ENCODE measurements around the gene MST1R.

Gene MST1R

DNA sequence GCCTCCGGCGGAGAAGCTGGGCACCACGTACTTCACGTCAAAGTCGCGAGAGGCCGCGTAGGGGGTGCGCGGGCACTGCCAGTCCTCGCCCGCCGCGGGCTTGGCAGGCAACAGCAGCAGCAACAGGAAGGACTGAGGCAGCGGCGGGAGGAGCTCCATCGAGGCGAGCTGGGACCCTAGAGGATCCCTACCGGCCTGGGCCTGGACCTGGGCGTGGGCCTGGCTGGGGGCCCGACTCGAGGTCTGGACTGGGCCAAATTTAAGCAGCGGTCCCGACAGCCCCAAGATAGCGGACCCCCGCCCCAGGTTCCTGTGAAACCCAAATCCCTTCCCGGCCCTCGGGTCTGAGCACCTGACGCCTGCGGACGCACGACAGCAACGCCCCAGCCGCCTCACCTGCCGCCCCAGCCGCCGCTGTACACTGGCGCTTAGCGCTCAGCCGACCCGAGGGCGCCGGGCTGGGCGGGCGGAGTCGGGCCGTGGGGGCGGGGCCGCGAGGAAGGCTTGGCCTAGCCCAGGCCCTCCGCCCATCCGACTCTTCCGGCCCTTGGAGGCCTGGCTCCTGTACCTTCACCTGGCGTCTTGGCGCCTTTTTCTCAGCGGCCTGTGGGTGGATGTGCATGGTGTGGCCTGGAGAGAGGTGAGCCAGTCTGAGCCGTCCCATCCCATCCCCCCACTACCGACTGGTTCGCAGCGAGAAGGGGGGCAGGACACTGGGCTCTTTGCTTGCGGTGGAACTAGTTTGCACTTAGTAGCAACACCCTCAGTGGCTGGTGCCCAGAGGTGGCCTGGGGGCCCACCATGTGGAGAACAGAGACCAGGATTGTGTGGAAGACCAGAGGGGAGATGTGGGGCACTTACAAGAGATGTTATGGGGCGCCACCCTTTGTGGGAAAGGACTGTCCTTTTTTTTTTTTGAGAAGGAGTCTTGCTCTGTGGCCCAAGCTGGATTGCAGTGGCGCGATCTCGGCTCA is at the start of gene MST1R:
Gene MST1R (minus strand): TSS at position 423 of the 974 bp plus-strand sequence. CDS start 264 bp downstream, at position 159.
- H3K27me3 ChIP-seq (ENCODE audit: low read depth, low read length), result no peaks in the 10 kb centered on the region
- no peaks in the 10 kb centered on the region for H3K36me3 ChIP-seq (replicated peaks; ENCODE audit: low read depth, low read length)
- H3K4me1 ChIP-seq (ENCODE audit: low read length), result peaks cover 29% of the 10 kb centered on the region
- no peaks in the 10 kb centered on the region for H3K79me2 ChIP-seq (ENCODE audit: low read length)
- H4K20me1 ChIP-seq (ENCODE audit: insufficient read depth, low read length), result no peaks in the 10 kb centered on the region
- H3K4me3 ChIP-seq (ENCODE audit: low read length), result peak within 1 kb of the TSS; percentile 64
- H3K4me2 ChIP-seq (ENCODE audit: low read length), result peak within 1 kb of the TSS; percentile 53
- peak within 1 kb of the TSS; percentile 63; the same call in 1 of the 2 replicates for H3K27ac ChIP-seq (ENCODE audit: low read length)
- TF ChIP-seq, protein P1, sequence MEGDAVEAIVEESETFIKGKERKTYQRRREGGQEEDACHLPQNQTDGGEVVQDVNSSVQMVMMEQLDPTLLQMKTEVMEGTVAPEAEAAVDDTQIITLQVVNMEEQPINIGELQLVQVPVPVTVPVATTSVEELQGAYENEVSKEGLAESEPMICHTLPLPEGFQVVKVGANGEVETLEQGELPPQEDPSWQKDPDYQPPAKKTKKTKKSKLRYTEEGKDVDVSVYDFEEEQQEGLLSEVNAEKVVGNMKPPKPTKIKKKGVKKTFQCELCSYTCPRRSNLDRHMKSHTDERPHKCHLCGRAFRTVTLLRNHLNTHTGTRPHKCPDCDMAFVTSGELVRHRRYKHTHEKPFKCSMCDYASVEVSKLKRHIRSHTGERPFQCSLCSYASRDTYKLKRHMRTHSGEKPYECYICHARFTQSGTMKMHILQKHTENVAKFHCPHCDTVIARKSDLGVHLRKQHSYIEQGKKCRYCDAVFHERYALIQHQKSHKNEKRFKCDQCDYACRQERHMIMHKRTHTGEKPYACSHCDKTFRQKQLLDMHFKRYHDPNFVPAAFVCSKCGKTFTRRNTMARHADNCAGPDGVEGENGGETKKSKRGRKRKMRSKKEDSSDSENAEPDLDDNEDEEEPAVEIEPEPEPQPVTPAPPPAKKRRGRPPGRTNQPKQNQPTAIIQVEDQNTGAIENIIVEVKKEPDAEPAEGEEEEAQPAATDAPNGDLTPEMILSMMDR (IDR thresholded peaks at IDR 0.05; ENCODE audit: low read depth, low read length), result no peak
- TF ChIP-seq EZH2phosphoT487 (IDR thresholded peaks at IDR 0.05; ENCODE audit: low read depth), result no peak
- H2AFZ ChIP-seq (ENCODE audit: low read depth, low read length), result no peak within 1 kb of the TSS
- H3K9me3 ChIP-seq (ENCODE audit: insufficient read depth, low read length), result no peaks in the 10 kb centered on the region
- H3K9ac ChIP-seq (ENCODE audit: low read length), result 0 out of 2 replicates have a peak within 1 kb of the TSS, but pooled peaks have one; percentile 20

DNA sequence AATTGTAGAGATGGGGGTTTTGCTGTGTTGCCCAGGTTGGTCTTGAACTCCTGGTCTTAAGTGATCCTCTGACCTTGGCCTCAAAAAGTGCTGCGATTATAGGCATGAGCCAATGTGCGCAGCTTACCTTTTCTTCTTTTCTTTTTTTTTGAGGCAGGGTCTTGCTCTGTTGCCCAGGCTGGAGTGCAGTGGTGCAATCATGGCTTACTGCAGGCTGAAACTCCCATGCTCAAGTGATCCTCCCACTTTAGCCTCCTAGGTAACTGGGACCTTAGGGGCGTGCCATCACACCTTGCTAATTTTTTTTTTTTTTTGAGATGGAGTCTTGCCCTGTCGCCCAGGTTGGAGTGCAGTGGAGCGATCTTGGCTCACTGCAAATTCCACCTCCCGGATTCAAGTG is 49.3 kb upstream of the MST1R start:
- H3K9ac ChIP-seq (ENCODE audit: low read length), result no peak overlapping the region
- no peaks in the 10 kb centered on the region for H3K27me3 ChIP-seq (ENCODE audit: low read depth, low read length)
- no peak overlapping the region for H3K27ac ChIP-seq (ENCODE audit: low read length)
- peaks cover 35% of the 10 kb centered on the region for H4K20me1 ChIP-seq (ENCODE audit: insufficient read depth, low read length)
- TF ChIP-seq EZH2phosphoT487 (IDR thresholded peaks at IDR 0.05; ENCODE audit: low read depth), result no peak
- TF ChIP-seq, protein P1 (IDR thresholded peaks at IDR 0.05; ENCODE audit: low read depth, low read length), result no peak
- H3K4me2 ChIP-seq (ENCODE audit: low read length), result no peak overlapping the region
- H3K4me3 ChIP-seq (ENCODE audit: low read length), result no peak overlapping the region
- no peak overlapping the region for H2AFZ ChIP-seq (ENCODE audit: low read depth, low read length)
- peaks cover 99% of the 10 kb centered on the region for H3K79me2 ChIP-seq (ENCODE audit: low read length)
- H3K9me3 ChIP-seq (ENCODE audit: insufficient read depth, low read length), result no peaks in the 10 kb centered on the region
- H3K4me1 ChIP-seq (ENCODE audit: low read length), result no peaks in the 10 kb centered on the region
- peaks cover 2% of the 10 kb centered on the region for H3K36me3 ChIP-seq (replicated peaks; ENCODE audit: low read depth, low read length)

GRCh38 chr3:49942651-49943050 is 39.0 kb upstream of the MST1R start:
- H3K9ac ChIP-seq (ENCODE audit: low read length), result no peak overlapping the region
- no peak overlapping the region for H2AFZ ChIP-seq (ENCODE audit: low read depth, low read length)
- TF ChIP-seq EZH2phosphoT487 (IDR thresholded peaks at IDR 0.05; ENCODE audit: low read depth), result no peak
- TF ChIP-seq, protein P1 (IDR thresholded peaks at IDR 0.05; ENCODE audit: low read depth, low read length), result no peak
- H3K4me3 ChIP-seq (ENCODE audit: low read length), result no peak overlapping the region
- H3K36me3 ChIP-seq (replicated peaks; ENCODE audit: low read depth, low read length), result peaks cover 14% of the 10 kb centered on the region
- H3K9me3 ChIP-seq (ENCODE audit: insufficient read depth, low read length), result no peaks in the 10 kb centered on the region
- H3K27me3 ChIP-seq (ENCODE audit: low read depth, low read length), result no peaks in the 10 kb centered on the region
- peaks cover 42% of the 10 kb centered on the region for H4K20me1 ChIP-seq (ENCODE audit: insufficient read depth, low read length)
- H3K4me2 ChIP-seq (ENCODE audit: low read length), result no peak overlapping the region; the same call in 1 of the 2 replicates
- H3K27ac ChIP-seq (ENCODE audit: low read length), result no peak overlapping the region
- H3K4me1 ChIP-seq (ENCODE audit: low read length), result peaks cover 21% of the 10 kb centered on the region
- H3K79me2 ChIP-seq (ENCODE audit: low read length), result peaks cover 76% of the 10 kb centered on the region

GRCh38 chr3:49940667-49941249 is 37.1 kb upstream of the MST1R start:
- H2AFZ ChIP-seq (ENCODE audit: low read depth, low read length), result no peak overlapping the region; the same call in 1 of the 2 replicates
- H3K27me3 ChIP-seq (ENCODE audit: low read depth, low read length), result no peaks in the 10 kb centered on the region
- H3K9ac ChIP-seq (ENCODE audit: low read length), result peak overlapping the region; percentile 87
- H3K27ac ChIP-seq (ENCODE audit: low read length), result peak overlapping the region; percentile 84
- peaks cover 57% of the 10 kb centered on the region for H3K79me2 ChIP-seq (ENCODE audit: low read length)
- peak overlapping the region; percentile 81 for H3K4me2 ChIP-seq (ENCODE audit: low read length)
- no peaks in the 10 kb centered on the region for H3K9me3 ChIP-seq (ENCODE audit: insufficient read depth, low read length)
- H3K36me3 ChIP-seq (replicated peaks; ENCODE audit: low read depth, low read length), result peaks cover 11% of the 10 kb centered on the region
- H3K4me1 ChIP-seq (ENCODE audit: low read length), result peaks cover 15% of the 10 kb centered on the region; the same call in 1 of the 2 replicates
- H4K20me1 ChIP-seq (ENCODE audit: insufficient read depth, low read length), result peaks cover 26% of the 10 kb centered on the region
- H3K4me3 ChIP-seq (ENCODE audit: low read length), result peak overlapping the region; percentile 89
- TF ChIP-seq, protein P1 (IDR thresholded peaks at IDR 0.05; ENCODE audit: low read depth, low read length), result no peak
- no peak for TF ChIP-seq EZH2phosphoT487 (IDR thresholded peaks at IDR 0.05; ENCODE audit: low read depth)
